Measurements from ENCODE around the gene BTBD1.

BTBD1 gene

GRCh38 chr15:83015361-83015760 lies 51.7 kb downstream of the BTBD1 start:
- H3K36me3 ChIP-seq (ENCODE audit: control insufficient read depth in 2 of 2, insufficient read depth in 1 of 2, low read length in 2 of 2): peaks cover 31 to 35% of the 10 kb centered on the region in 2 experiments
- CTCF ChIA-PET: interaction anchor here (0.5 to 1.1 kb wide), 3 partner anchors 22 to 186 kb away, joined by 3 to 4 read pairs (median 4); no protein-coding TSS in a partner anchor
- no peak overlapping the region for H3K27ac ChIP-seq (ENCODE audit: extremely low read depth, low read depth, low read length)
- peaks cover 5% of the 10 kb centered on the region for H3K4me1 ChIP-seq (ENCODE audit: control insufficient read depth, insufficient read depth, low read length)
- POLR2A ChIA-PET: interaction anchor here (0.6 kb wide), 1 partner anchor 17 kb away, joined by 3 read pairs; no protein-coding TSS in a partner anchor
- H3K4me3 ChIP-seq (ENCODE audit: low read depth, low read length): no peak overlapping the region
- TF ChIP-seq ZNF473 (tag by site-specific recombination; IDR thresholded peaks at IDR 0.05) (no peak), TSHZ1 (tag by site-specific recombination; IDR thresholded peaks at IDR 0.05; ENCODE audit: borderline replicate concordance) (no peak), WT1 (tag by site-specific recombination; IDR thresholded peaks at IDR 0.05) (0 out of 2 replicates have a peak, but pooled peaks have one; percentile 37)
- H3K9me3 ChIP-seq (ENCODE audit: control insufficient read depth, insufficient read depth, low read depth, low read length): no peaks in the 10 kb centered on the region

GRCh38 chr15:83014205-83014653 lies 52.8 kb downstream of the BTBD1 start:
- POLR2A ChIA-PET: interaction anchor here (2.2 kb wide), 1 partner anchor 52 kb away, joined by 6 read pairs; the partner anchor contains the start of gene BTBD1

GRCh38 chr15:83012636-83013035 lies 54.4 kb downstream of the BTBD1 start:
- ChIA-PET CTCF (interaction anchor here (0.6 to 2.1 kb wide), 10 partner anchors 36 to 470 kb away, joined by 3 to 9 read pairs (median 3); no protein-coding TSS in a partner anchor), POLR2A (interaction anchor here (3.5 kb wide), 1 partner anchor 48 kb away, joined by 15 read pairs; no protein-coding TSS in a partner anchor)
- peaks cover 24 to 38% of the 10 kb centered on the region in 2 experiments for H3K36me3 ChIP-seq (ENCODE audit: control insufficient read depth in 2 of 2, insufficient read depth in 1 of 2, low read length in 2 of 2)
- peaks cover 6% of the 10 kb centered on the region for H3K4me1 ChIP-seq (ENCODE audit: control insufficient read depth, insufficient read depth, low read length)
- H3K9me3 ChIP-seq (ENCODE audit: control insufficient read depth, insufficient read depth, low read depth, low read length): no peaks in the 10 kb centered on the region
- H3K27ac ChIP-seq (ENCODE audit: extremely low read depth, low read depth, low read length): no peak overlapping the region
- H3K4me3 ChIP-seq (ENCODE audit: low read depth, low read length): no peak overlapping the region
- TF ChIP-seq PBX3 (CRISPR knock-in tag; IDR thresholded peaks at IDR 0.05) (no peak), ZNF324 (tag by site-specific recombination; IDR thresholded peaks at IDR 0.05) (no peak), OVOL3 (tag by site-specific recombination; IDR thresholded peaks at IDR 0.05) (no peak), ZNF274 (IDR thresholded peaks at IDR 0.05; ENCODE audit: low read length) (no peak), ZNF274 (tag by site-specific recombination; IDR thresholded peaks at IDR 0.05; ENCODE audit: borderline replicate concordance) (no peak), REPIN1 (tag by site-specific recombination; IDR thresholded peaks at IDR 0.05; ENCODE audit: low read depth) (no peak), ZXDB (tag by site-specific recombination; IDR thresholded peaks at IDR 0.05) (no peak), ZNF837 (tag by site-specific recombination; IDR thresholded peaks at IDR 0.05) (no peak), KLF7 (tag by site-specific recombination; IDR thresholded peaks at IDR 0.05; ENCODE audit: borderline replicate concordance) (no peak), MEIS1 (CRISPR knock-in tag; IDR thresholded peaks at IDR 0.05; ENCODE audit: borderline replicate concordance) (no peak), PATZ1 (tag by site-specific recombination; IDR thresholded peaks at IDR 0.05) (no peak), ZSCAN16 (tag by site-specific recombination; IDR thresholded peaks at IDR 0.05) (no peak), ZNF416 (tag by site-specific recombination; IDR thresholded peaks at IDR 0.05) (no peak), ZNF433 (tag by site-specific recombination; IDR thresholded peaks at IDR 0.05; ENCODE audit: low read depth) (no peak), ZBTB26 (tag by site-specific recombination; optimal IDR thresholded peaks at IDR 0.05) (no peak), ZNF473 (tag by site-specific recombination; IDR thresholded peaks at IDR 0.05) (no peak), ZBTB8A (tag by site-specific recombination; IDR thresholded peaks at IDR 0.05) (no peak), ZNF426 (tag by site-specific recombination; IDR thresholded peaks at IDR 0.05) (no peak), ZNF514 (tag by site-specific recombination; IDR thresholded peaks at IDR 0.05) (no peak)

More at GRCh38 chr15:83014205-83014653, 52.8 kb downstream of the BTBD1 start:
- Histone ChIP-seq H3K9me3 (ENCODE audit: control insufficient read depth, insufficient read depth, low read depth, low read length) (no peaks in the 10 kb centered on the region), H3K36me3 (ENCODE audit: control insufficient read depth in 2 of 2, insufficient read depth in 1 of 2, low read length in 2 of 2) (peaks cover 25 to 36% of the 10 kb centered on the region in 2 experiments), H3K27ac (ENCODE audit: extremely low read depth, low read depth, low read length) (no peak overlapping the region), H3K4me3 (ENCODE audit: low read depth, low read length) (no peak overlapping the region), H3K4me1 (ENCODE audit: control insufficient read depth, insufficient read depth, low read length) (peaks cover 6% of the 10 kb centered on the region)
- CTCF ChIA-PET: interaction anchor here (0.5 to 1.1 kb wide), 5 partner anchors 21 to 1453 kb away, joined by 3 to 4 read pairs (median 3); no protein-coding TSS in a partner anchor
- TF ChIP-seq ZNF311 (tag by site-specific recombination; IDR thresholded peaks at IDR 0.05; ENCODE audit: borderline replicate concordance) (no peak), SCRT2 (tag by site-specific recombination; IDR thresholded peaks at IDR 0.05) (peak; percentile 82), SP7 (tag by site-specific recombination; IDR thresholded peaks at IDR 0.05) (0 out of 2 replicates have a peak, but pooled peaks have one; percentile 26), EGR2 (tag by site-specific recombination; IDR thresholded peaks at IDR 0.05; ENCODE audit: low read depth) (0 out of 2 replicates have a peak, but pooled peaks have one; percentile 38), ZNF707 (tag by site-specific recombination; IDR thresholded peaks at IDR 0.05) (no peak)

Measured in HEK293 (cell line).